SK-N-SH treated with all-trans-retinoic acid at 6 μM for 48 hours (cell line): Measurements from ENCODE around the gene CHST15.

Experiments
- ARNTL ChIP-seq: fragments of 450-650 bp; formaldehyde crosslinking; IDR thresholded peaks from 2 replicates; pipeline ENCODE4 v1.5.0; 2020; ENCODE audit warnings: low read depth, mild to moderate bottlenecking, moderate library complexity, borderline replicate concordance
- CREB5 ChIP-seq: fragments of 250-450 bp; sonication (Bioruptor Pico); IDR thresholded peaks from 2 replicates; pipeline ENCODE4 v1.5.1; 2020; ENCODE audit warnings: low read depth, mild to moderate bottlenecking, moderate library complexity
- PPARA ChIP-seq: fragments of 250-450 bp; sonication (Bioruptor Pico); IDR thresholded peaks from 2 replicates; pipeline ENCODE4 v1.5.0; 2020; ENCODE audit warnings: mild to moderate bottlenecking, borderline replicate concordance
- RARB ChIP-seq: fragments of 250-450 bp; sonication (Bioruptor Pico); IDR thresholded peaks from 2 replicates; pipeline ENCODE4 v1.8.0; 2021; ENCODE audit warnings: mild to moderate bottlenecking, moderate library complexity
- TCF4 ChIP-seq: fragments of 250-450 bp; sonication (Bioruptor Pico); IDR thresholded peaks from 2 replicates; pipeline ENCODE4 v1.8.0; 2021; ENCODE audit warnings: mild to moderate bottlenecking, moderate library complexity, borderline replicate concordance
- TOX ChIP-seq: fragments of 250-450 bp; sonication (Bioruptor Pico); IDR thresholded peaks from 2 replicates; pipeline ENCODE4 v1.8.0; 2021; ENCODE audit warnings: mild to moderate bottlenecking, moderate library complexity, borderline replicate concordance
- ZC3H10 ChIP-seq: fragments of 250-450 bp; sonication (Bioruptor Pico); IDR thresholded peaks from 2 replicates; pipeline ENCODE4 v1.5.1; 2021; ENCODE audit warnings: mild to moderate bottlenecking, moderate library complexity
- ZFP3 ChIP-seq: fragments of 250-450 bp; sonication (Bioruptor Pico); IDR thresholded peaks from 2 replicates; pipeline ENCODE4 v1.5.0; 2020; ENCODE audit warnings: mild to moderate bottlenecking, moderate library complexity
- ZFP30 ChIP-seq: fragments of 450-650 bp; formaldehyde crosslinking; IDR thresholded peaks from 2 replicates; pipeline ENCODE4 v1.5.0; 2022; ENCODE audit warnings: mild to moderate bottlenecking, moderate library complexity
- ZNF565 ChIP-seq: fragments of 450-650 bp; formaldehyde crosslinking; conservative IDR thresholded peaks from 2 replicates; pipeline ENCODE4 v1.5.0; 2020; ENCODE audit warnings: low read depth, mild to moderate bottlenecking, moderate library complexity
- TF ChIP-seq, protein P1 (sequence below): fragments of 250-450 bp; sonication (Bioruptor Pico); IDR thresholded peaks from 2 replicates; pipeline ENCODE4 v1.8.0; 2020; ENCODE audit warnings: mild to moderate bottlenecking, moderate library complexity, borderline replicate concordance

DNA sequence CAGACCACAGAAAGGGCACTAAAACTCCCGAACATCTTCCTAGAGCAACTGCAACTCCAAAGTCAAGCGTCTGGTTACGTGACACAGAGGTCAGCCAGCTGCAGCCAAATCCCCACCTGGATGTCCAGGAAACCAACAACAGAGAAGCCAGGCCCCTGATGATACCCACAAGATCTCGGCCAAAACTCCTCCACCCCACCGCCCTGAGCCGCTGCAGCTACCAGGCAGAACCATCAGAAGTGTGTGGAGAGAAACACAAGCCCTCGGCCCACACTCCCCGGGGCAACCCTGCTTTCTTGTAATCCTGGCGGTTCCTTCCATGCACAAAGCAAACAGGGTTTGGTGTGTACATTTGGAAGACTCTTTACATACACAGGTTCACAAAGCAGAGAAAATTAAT, 8.7 kb downstream of the CHST15 start:
- TF ChIP-seq ARNTL (CRISPR knock-in tag): no peak
- no peak for TF ChIP-seq ZC3H10 (CRISPR knock-in tag)
- TF ChIP-seq TOX: no peak
- no peak for TF ChIP-seq PPARA (CRISPR knock-in tag)
- no peak for TF ChIP-seq ZFP30 (CRISPR knock-in tag)
- TF ChIP-seq RARB: no peak
- no peak for TF ChIP-seq TCF4 (CRISPR knock-in tag)
- TF ChIP-seq ZNF565 (CRISPR knock-in tag): no peak
- no peak for TF ChIP-seq ZFP3
- TF ChIP-seq CREB5 (CRISPR knock-in tag): no peak
- TF ChIP-seq, protein P1, sequence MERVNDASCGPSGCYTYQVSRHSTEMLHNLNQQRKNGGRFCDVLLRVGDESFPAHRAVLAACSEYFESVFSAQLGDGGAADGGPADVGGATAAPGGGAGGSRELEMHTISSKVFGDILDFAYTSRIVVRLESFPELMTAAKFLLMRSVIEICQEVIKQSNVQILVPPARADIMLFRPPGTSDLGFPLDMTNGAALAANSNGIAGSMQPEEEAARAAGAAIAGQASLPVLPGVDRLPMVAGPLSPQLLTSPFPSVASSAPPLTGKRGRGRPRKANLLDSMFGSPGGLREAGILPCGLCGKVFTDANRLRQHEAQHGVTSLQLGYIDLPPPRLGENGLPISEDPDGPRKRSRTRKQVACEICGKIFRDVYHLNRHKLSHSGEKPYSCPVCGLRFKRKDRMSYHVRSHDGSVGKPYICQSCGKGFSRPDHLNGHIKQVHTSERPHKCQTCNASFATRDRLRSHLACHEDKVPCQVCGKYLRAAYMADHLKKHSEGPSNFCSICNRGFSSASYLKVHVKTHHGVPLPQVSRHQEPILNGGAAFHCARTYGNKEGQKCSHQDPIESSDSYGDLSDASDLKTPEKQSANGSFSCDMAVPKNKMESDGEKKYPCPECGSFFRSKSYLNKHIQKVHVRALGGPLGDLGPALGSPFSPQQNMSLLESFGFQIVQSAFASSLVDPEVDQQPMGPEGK: no peak
